NCI-H1417 treated with DMSO at 0.1 percent for 48 hours (cell line): ENCODE measurements around the gene PARD3B.

Experiments used
- DNase-seq: peaks from one replicate; lab custom pipeline; 2025; lab: John Stamatoyannopoulos, UW

PARD3B gene

GRCh38 chr2:204840504-204840903 lies 295.2 kb downstream of the PARD3B start:
- DNase-seq: no peak

GRCh38 chr2:204842068-204842467 lies 296.8 kb downstream of the PARD3B start:
- DNase-seq: no peak

- DNase-seq: no peak
These were observed 297.6 kb downstream of the PARD3B start for GRCh38 chr2:204842661-204843485.

GRCh38 chr2:204846471-204846870 lies 301.2 kb downstream of the PARD3B start:
- no peak for DNase-seq

GRCh38 chr2:204849892-204850291 lies 304.6 kb downstream of the PARD3B start:
- no peak for DNase-seq

GRCh38 chr2:204850581-204850980 lies 305.3 kb downstream of the PARD3B start:
- DNase-seq: no peak

- DNase-seq: no peak
These were observed 308.6 kb downstream of the PARD3B start for GRCh38 chr2:204853905-204854304.

- no peak for DNase-seq
These were observed 315.0 kb downstream of the PARD3B start for GRCh38 chr2:204860274-204860673.

- DNase-seq: no peak
These were observed 317.5 kb downstream of the PARD3B start for GRCh38 chr2:204862809-204863208.

- no peak for DNase-seq
These were observed 318.1 kb downstream of the PARD3B start for GRCh38 chr2:204863336-204863735.

- no peak for DNase-seq
These were observed 324.0 kb downstream of the PARD3B start for GRCh38 chr2:204869132-204869823.

GRCh38 chr2:204870053-204870452 lies 324.8 kb downstream of the PARD3B start:
- DNase-seq: no peak

GRCh38 chr2:204871231-204871953 lies 326.1 kb downstream of the PARD3B start:
- DNase-seq: no peak

GRCh38 chr2:204876311-204876710 lies 331.0 kb downstream of the PARD3B start:
- DNase-seq: no peak

GRCh38 chr2:204877691-204878090 lies 332.4 kb downstream of the PARD3B start:
- DNase-seq: no peak

- DNase-seq: no peak
These were observed 335.7 kb downstream of the PARD3B start for GRCh38 chr2:204880928-204881327.

GRCh38 chr2:204881655-204882054 lies 336.4 kb downstream of the PARD3B start:
- DNase-seq: no peak

- DNase-seq: no peak
These were observed 340.5 kb downstream of the PARD3B start for GRCh38 chr2:204885747-204886146.

- no peak for DNase-seq
These were observed 341.4 kb downstream of the PARD3B start for GRCh38 chr2:204886713-204887112.

GRCh38 chr2:204888222-204888621 lies 342.9 kb downstream of the PARD3B start:
- no peak for DNase-seq

- DNase-seq: no peak
These were observed 345.4 kb downstream of the PARD3B start for GRCh38 chr2:204890680-204891079.

GRCh38 chr2:204891739-204892138 lies 346.5 kb downstream of the PARD3B start:
- DNase-seq: no peak
